T47D (cell line): Measurements from ENCODE around the gene COL18A1.

Source experiments
- DNase-seq, 2 experiments: peaks; one replicate each; pipeline versions ENCODE4 v3.0.0 to v3.0.0-alpha.2; 2011 to 2012; ENCODE audit warnings: low read depth in 1 of 2, low spot score in 1 of 2
- JUND ChIP-seq: IDR thresholded peaks from 2 replicates; pipeline ENCODE4 v1.6.1; 2012; ENCODE audit warnings: low read depth
- in situ Hi-C: cut with HindIII; loops from 2 replicates; pipeline ENCODE4 v1.10.0; 2016; ENCODE audit warnings: low sequenced_read_pairs, low pct_unique_long_range_greater_than_20kb

Gene COL18A1

DNA sequence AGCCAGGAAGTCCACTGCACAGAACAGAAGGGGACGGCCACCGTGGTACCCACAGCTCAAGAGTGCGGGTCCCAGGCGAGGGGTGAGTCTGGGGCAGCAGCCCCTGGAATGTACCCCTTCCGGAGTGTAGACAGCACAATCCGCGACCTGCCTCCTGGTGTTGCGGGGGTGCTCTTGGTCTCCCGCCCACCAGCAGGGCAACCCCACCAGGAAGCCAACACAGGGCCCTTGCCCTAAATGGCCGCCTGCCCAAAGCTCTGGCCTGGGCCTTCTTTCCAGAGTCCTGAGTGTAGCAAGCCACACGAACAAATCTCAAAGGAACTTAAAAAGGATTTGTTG lies 138.4 kb downstream of the COL18A1 start:
- DNase-seq = no peak
- TF ChIP-seq JUND = no peak
- in situ Hi-C loops = no loop called here

- in situ Hi-C loops = no loop called here
- no peak for DNase-seq
- no peak for TF ChIP-seq JUND
These were observed 138.9 kb downstream of the COL18A1 start for GRCh38 chr21:45543710-45544448.

DNA sequence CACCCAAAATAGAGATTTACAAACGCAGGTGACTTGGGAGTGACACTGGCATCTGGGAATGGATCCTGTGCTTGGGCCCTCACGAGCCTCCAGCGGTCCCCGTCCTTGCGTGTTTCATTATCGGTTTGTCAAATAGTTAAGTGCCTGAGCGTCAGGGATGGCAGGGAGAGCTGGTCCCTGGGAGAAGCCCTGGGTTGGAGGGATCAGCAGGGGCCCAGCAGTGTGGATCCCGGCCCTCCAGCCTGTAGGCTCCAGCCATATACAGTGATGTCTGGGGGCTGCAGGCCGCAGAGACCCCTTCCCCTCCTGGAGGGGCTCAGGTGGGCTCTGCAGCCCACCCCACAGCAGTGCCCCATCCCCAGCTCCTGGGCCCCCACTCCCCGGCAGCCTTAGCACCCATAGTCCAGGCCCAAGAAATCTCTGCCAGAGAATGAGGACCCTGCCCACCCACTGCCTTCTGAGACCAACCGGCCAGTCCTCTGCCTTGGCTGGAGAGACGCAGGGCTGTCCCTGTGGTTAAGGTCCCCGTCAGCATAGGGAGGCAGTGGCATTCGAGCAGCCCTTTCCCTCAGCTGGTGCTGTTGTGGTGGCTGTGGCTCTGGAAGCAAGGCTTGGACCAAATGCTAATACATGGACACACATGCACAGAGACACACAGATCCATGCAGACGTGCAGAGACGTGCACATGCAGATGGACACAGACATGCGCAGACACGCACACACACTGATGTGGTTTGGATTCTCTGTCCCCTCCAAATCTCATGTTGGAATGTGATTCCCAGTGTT lies 139.7 kb downstream of the COL18A1 start:
- in situ Hi-C loops = no loop called here
- no peak for TF ChIP-seq JUND
- no peak for DNase-seq

DNA sequence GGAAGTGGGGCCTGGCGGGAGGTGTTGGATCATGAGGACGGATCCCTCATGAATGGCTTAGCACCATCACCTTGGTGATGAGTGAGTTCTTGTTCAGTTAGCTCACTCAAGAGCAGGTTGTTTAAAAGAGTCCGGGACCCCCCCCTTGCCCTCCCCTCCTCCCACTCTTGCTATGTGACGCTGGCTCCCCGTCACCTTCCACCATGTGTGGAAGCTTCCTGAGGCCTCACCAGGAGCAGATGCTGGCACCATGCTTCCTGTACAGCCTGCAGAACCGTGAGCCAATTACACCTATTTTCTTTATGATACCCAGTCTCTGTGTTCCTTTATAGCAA lies 140.2 kb downstream of the COL18A1 start:
- no peak for DNase-seq
- TF ChIP-seq JUND = no peak
- in situ Hi-C loops = no loop called here

DNA sequence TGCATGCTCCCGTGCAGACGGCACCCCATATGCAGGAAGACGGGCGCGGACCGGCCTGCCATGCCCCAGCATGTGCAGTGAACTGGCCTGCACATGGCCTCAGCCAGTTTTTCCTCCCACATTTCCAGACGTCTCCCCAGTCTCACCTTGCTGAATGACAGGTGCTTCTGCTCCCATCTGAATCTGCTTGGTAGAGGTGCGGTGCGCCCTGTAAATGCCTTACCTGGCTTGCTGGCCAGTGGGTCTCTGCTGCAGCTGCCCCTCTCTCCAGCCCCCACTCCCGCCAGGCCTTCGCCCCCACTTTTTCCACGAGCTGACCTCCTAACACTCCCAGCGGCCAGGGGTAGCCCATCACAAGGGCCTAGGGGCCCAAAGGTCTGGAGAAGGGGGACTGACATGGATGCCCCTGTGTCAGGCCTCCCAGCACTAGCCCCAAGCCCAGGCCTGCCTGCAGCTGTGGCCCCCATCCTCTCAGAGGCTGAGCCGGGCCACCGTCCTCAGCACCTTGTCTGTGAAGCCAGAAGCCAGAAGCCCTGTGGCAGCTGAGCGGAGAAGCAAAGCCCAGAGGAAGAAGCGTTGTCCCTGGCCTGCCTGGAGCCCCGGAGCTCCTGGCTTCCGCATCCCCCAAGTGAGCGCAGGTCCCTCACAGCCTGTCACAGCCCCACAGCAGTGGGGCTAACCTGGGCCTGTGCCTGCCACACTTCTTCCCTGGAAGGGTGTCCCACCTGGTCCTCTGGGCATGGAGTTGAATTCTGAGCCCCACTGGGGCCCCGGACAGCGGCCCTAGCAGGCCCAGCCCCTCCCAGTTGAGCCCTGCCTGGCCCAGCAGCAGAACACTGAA lies 140.9 kb downstream of the COL18A1 start:
- no peak for TF ChIP-seq JUND
- in situ Hi-C loops = no loop called here
- no peak for DNase-seq

DNA sequence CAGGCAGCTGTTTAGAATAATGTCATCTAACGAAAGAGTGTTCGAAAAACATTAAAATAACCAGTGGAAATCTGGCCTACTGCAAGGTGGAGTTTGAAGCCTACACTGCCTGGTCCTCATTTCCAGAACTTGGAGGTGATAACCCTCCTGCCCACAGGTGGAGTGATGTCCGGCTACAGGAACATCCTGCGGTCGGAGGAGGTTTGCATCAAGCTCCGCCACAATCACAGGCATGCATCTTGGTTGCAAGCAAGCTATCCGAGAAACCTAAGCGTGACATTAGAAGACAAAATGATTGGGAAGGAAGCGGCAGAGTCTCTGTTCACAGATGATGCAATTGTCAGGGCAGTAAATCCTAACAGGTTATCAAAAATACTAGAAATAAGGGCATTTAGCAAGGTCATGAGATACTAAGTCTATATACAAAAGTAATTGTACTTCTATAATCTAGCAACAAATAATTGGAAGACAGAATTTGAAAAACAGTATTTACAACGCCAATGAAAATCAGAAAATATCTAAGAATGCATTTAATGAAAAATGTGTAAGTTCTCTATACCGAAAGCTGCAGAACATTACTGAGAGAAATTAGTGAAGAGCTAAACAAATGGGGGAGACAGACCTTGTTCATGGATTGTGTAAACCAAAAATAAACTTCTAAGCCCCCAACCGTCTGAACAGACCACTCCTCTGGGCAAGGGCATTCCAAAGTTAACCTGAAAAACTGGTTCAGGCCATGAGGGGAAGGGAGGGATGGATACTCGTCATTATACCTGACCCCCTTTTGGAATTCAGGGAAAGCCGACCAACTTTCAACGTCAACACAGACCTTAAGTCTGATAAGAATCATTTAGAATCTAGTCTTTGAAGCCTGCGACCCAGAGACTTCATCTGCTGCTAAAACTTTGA lies 141.9 kb downstream of the COL18A1 start:
- no peak for DNase-seq
- no peak for TF ChIP-seq JUND
- in situ Hi-C loops = no loop called here

- in situ Hi-C loops = no loop called here
- no peak for TF ChIP-seq JUND
- DNase-seq = no peak
These were observed 142.6 kb downstream of the COL18A1 start for GRCh38 chr21:45547545-45547900.

DNA sequence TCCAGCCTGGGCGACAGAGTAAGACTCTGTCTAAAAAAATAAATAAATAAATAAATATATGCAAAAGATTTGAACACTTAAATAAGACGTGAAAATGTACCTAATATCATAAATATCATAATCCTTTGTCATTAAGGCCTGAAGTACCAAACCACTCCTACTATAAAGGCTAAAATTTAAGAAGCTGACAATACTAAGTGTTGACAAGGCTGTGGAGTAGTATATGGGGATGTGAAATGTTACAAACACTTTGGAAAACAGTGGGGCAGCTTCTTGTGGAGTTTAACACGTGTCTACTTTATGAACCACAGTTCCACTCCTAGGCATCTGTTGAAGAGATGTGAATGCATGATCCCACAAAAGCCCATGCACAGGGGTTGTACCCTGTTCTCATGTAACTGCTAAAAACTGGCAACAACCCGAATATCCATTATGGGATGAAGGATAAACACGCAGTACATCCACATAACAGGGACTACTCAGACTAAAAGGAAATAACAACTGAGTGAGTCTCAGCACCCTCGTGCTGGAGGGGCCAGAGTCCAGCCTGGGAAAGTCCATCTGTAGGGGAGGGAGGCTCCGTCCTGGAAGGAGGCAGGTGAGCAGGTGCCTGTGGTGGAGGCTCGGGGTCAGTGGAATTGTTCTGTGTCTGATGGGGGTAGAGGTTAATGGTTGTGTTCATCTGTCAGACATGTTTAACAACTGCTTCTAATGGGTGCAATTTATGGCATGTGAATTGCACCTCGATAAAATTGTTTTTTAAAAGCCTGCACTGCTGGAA lies 143.9 kb downstream of the COL18A1 start:
- in situ Hi-C loops = no loop called here
- no peak for TF ChIP-seq JUND
- no peak for DNase-seq

DNA sequence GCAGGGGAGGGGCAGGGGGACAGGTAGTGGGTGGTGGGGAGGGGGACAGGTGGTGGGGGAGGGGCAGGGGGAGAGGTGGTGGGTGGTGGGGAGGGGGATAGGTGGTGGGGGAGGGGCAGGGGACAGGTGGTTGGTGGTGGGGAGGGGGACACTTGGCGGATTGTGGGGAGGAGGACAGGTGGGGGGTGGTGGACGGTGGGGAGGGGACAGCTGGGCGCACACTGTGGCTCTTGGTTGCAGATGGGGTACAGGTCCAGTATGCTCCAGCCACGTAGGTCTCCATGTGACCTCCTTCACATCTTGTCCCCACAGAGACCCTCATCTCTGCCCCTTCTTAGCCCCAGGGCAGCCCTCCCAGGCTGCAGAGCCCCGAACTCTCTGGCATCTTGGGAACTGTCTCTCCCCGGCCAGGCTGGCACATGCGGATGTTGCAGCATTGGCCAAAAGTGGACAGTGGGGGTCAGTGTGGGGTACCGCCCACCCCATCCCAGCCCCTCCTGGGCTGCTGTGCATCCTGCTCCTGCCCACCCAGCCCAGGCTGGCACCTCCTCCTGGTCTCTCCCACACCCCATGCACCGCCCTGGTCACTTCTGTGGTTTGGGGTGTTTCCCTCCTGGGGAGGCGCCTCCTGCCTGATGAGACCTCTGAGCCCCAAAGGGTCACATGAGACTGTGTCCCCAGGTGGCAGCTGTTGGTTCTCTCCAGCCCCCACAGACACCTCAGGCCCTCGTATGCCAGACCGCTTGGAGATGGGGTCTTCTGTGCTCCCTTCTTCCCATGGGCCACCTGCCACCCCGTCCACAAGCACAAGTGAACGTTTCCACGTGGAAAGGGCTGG lies 144.9 kb downstream of the COL18A1 start:
- no peak for DNase-seq
- TF ChIP-seq JUND = no peak
- in situ Hi-C loops = no loop called here

DNA sequence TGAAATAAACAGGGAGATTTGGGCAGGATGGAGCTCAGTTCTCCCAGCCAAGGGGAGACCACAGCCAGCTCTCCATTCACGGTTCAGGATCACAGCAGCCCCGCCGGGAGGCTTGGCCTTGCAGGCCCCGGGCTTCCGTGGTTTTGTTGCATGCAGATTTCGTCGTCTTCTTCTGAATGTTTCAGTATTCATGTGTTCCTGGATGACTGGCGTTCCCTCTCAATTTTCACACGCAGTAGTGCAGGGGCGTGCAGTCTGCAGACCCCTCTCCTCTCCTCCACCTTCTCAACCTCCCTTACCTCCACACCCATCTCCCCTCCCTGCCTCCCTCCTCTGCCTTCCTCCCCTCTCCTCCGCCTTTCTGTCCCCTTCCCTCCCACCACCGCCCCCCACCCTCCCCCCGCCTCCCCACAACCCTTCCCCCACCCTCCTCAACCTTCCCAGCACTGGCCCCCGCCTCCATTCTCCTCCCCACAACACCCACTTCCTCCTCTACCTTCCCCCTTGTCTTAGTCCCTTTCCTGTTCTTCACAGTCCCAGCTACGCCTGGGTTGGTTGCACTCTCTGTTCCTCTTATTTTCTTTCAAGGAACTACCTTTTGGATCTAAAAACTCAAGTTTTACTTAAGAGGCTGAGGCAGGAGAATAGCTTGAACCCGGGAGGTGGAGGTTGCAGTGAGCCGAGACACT lies 145.7 kb downstream of the COL18A1 start:
- in situ Hi-C loops = no loop called here
- TF ChIP-seq JUND = no peak
- no peak for DNase-seq
